ENCODE results near the gene TOMM22. TPM values are rescaled to one million over a fixed set of nuclear protein-coding genes. Genes with fewer than 3 reads are reported as not detected.
A peak's percentile ranks its signal among the peaks of the same experiment; 100 is the strongest.

Gene TOMM22
- total RNA-seq, 1 donor from 2014 or later = 105 TPM

GRCh38 chr22:38733329-38733723 is 51.6 kb downstream of the TOMM22 start:
- peaks cover 9% of the 10 kb centered on the region for H3K36me3 Mint-ChIP-seq (ENCODE audit: low read depth)
- peak overlapping the region; percentile 54 for H3K4me3 Mint-ChIP-seq

DNA sequence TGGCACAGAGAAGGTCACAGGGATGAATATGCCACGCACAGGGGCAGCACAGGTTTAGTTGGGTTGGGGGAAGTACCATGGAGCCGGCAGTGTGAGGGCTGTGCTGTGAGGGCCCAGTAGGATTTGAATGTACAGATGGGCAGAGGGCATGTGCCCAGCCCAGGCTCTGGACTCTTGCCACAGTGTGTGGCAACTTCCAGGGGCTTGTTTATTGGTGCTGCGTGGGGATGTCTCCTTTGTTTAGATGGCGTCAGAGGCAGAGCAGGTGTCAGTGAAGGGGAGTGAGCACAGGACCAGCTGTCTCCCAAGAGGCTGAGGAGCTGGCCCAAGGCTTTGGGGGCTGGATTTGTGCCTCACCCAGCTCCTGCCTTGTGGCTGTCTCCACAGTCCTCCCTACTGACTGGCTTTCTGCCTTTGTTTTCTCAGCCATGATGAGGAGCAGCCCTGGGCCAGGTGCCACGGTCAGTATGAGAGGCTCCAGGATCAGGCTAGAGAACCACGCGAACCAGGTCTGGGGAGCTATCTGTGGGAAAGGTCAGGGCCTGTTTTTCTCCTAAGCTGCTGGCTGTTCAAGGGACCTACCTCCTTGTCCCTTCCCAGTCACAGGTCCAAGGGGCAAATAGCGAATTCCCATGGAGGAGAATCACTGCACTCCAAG is 52.1 kb downstream of the TOMM22 start:
- Mint-ChIP-seq H3K27me3 (ENCODE audit: low read depth) (no peaks in the 10 kb centered on the region), H3K4me1 (no peaks in the 10 kb centered on the region), H3K4me3 (no peak overlapping the region), H3K27ac (ENCODE audit: unreplicated experiment) (no peak overlapping the region), H3K9me3 (no peaks in the 10 kb centered on the region), H3K36me3 (ENCODE audit: low read depth) (peaks cover 9% of the 10 kb centered on the region)
- no peak for DNase-seq (ENCODE audit: low read depth, low spot score)
- TF ChIP-seq, protein P1, sequence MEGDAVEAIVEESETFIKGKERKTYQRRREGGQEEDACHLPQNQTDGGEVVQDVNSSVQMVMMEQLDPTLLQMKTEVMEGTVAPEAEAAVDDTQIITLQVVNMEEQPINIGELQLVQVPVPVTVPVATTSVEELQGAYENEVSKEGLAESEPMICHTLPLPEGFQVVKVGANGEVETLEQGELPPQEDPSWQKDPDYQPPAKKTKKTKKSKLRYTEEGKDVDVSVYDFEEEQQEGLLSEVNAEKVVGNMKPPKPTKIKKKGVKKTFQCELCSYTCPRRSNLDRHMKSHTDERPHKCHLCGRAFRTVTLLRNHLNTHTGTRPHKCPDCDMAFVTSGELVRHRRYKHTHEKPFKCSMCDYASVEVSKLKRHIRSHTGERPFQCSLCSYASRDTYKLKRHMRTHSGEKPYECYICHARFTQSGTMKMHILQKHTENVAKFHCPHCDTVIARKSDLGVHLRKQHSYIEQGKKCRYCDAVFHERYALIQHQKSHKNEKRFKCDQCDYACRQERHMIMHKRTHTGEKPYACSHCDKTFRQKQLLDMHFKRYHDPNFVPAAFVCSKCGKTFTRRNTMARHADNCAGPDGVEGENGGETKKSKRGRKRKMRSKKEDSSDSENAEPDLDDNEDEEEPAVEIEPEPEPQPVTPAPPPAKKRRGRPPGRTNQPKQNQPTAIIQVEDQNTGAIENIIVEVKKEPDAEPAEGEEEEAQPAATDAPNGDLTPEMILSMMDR (conservative IDR thresholded peaks at IDR 0.05) = no peak

More at GRCh38 chr22:38733329-38733723, 51.6 kb downstream of the TOMM22 start:
- peak; percentile 49 for DNase-seq (ENCODE audit: low read depth, low spot score)
- TF ChIP-seq, protein P1 (conservative IDR thresholded peaks at IDR 0.05) = peak; percentile 82
- Mint-ChIP-seq H3K9me3 (no peaks in the 10 kb centered on the region), H3K4me1 (no peaks in the 10 kb centered on the region), H3K27me3 (ENCODE audit: low read depth) (no peaks in the 10 kb centered on the region), H3K27ac (ENCODE audit: unreplicated experiment) (no peak overlapping the region)

DNA sequence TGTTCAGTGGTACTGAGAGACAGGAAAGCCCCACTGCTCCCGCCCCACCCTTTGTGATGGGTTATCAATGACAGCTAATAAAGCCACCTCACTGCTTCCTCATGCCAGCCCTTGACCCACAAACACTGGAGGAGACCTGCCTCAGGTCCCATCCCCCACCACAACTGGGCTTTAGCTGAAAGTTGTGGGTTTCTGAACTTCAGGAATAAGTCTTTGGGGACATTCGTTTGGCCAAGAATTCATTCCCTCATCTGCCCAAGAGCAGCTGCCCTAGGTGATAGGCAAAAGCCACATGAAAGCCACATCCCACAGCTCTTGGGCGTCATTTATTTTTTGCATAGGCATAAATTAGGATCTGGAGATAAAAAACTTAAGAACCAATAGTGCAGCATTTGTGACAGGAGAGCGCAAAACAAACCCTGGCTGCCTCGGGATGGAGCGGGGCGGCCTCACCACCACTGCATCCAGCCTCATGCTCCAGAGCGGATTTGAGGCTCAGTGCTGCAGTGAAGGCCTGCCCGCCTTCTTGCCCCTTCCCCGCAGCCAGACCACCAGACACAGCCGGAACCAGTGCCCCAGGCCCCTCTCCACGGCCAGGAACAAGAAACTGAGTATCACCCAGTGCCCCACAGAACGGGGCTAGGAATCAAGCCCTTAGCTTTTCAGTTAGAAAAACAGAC is 52.8 kb downstream of the TOMM22 start:
- Mint-ChIP-seq H3K4me1 (no peaks in the 10 kb centered on the region), H3K36me3 (ENCODE audit: low read depth) (peaks cover 9% of the 10 kb centered on the region), H3K27ac (ENCODE audit: unreplicated experiment) (no peak overlapping the region), H3K9me3 (no peaks in the 10 kb centered on the region), H3K27me3 (ENCODE audit: low read depth) (no peaks in the 10 kb centered on the region), H3K4me3 (peak overlapping the region; percentile 51)
- TF ChIP-seq, protein P1 (conservative IDR thresholded peaks at IDR 0.05) = no peak
- DNase-seq (ENCODE audit: low read depth, low spot score) = no peak

Other genes starting within 250 kb of the TOMM22 start
- 4.0 and 4.4 TPM in 2 replicates for gene KCNJ4, start 226.8 kb upstream of the TOMM22 start, total RNA-seq
- gene KDELR3, start 213.9 kb upstream of the TOMM22 start, total RNA-seq = 5.1 and 5.3 TPM in 2 replicates
- gene DDX17, start 175.6 kb upstream of the TOMM22 start, total RNA-seq = 485 and 500 TPM in 2 replicates
- gene DMC1, start 111.8 kb upstream of the TOMM22 start, total RNA-seq = 8.1 and 9.0 TPM in 2 replicates
- 7.3 and 7.8 TPM in 2 replicates for gene FAM227A, start 25.6 kb upstream of the TOMM22 start, total RNA-seq
- gene CBY1, start 25.3 kb upstream of the TOMM22 start, total RNA-seq = 39.1 and 39.4 TPM in 2 replicates
- 50.5 and 51.8 TPM in 2 replicates for gene JOSD1, start 19.0 kb downstream of the TOMM22 start, total RNA-seq
- gene GTPBP1, start 24.0 kb downstream of the TOMM22 start, total RNA-seq = 73.3 and 75.6 TPM in 2 replicates
- 39.0 and 41.7 TPM in 2 replicates for gene SUN2, start 74.0 kb downstream of the TOMM22 start, total RNA-seq
- 18.0 and 18.9 TPM in 2 replicates for gene DNAL4, start 112.2 kb downstream of the TOMM22 start, total RNA-seq
- 9.3 and 9.4 TPM in 2 replicates for gene NPTXR, start 162.1 kb downstream of the TOMM22 start, total RNA-seq
- 45.8 and 48.2 TPM in 2 replicates for gene CBX6, start 190.3 kb downstream of the TOMM22 start, total RNA-seq

Measured in neural crest cell (in vitro differentiated cells).